Upper lobe of left lung (tissue), 4 donors: Measurements from ENCODE around the gene DYRK1A.
A peak's percentile ranks its signal among the peaks of the same experiment; 100 is the strongest.

ENCODE experiments used
- POLR2AphosphoS5 ChIP-seq, 2 donors: sonication (generic); formaldehyde crosslinking; IDR thresholded peaks; one replicate each; pipeline ENCODE4 v1.5.1; 2017; ENCODE audit warnings: antibody characterized with exemption in 2 of 2
- TF ChIP-seq, protein P1 (sequence below), 6 experiments: fragments of 450-650 bp in 4 of 6; fragments of 200-600 bp in 2 of 6; sonication (generic) in 2 of 6; IDR thresholded peaks; one replicate each; pipeline ENCODE4 v1.5.1; 2016 to 2019; ENCODE audit warnings: antibody characterized with exemption in 6 of 6

GRCh38 chr21:37496972-37497371, 130.4 kb downstream of the DYRK1A start:
- TF ChIP-seq, protein P1, sequence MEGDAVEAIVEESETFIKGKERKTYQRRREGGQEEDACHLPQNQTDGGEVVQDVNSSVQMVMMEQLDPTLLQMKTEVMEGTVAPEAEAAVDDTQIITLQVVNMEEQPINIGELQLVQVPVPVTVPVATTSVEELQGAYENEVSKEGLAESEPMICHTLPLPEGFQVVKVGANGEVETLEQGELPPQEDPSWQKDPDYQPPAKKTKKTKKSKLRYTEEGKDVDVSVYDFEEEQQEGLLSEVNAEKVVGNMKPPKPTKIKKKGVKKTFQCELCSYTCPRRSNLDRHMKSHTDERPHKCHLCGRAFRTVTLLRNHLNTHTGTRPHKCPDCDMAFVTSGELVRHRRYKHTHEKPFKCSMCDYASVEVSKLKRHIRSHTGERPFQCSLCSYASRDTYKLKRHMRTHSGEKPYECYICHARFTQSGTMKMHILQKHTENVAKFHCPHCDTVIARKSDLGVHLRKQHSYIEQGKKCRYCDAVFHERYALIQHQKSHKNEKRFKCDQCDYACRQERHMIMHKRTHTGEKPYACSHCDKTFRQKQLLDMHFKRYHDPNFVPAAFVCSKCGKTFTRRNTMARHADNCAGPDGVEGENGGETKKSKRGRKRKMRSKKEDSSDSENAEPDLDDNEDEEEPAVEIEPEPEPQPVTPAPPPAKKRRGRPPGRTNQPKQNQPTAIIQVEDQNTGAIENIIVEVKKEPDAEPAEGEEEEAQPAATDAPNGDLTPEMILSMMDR (IDR thresholded peaks at IDR 0.05) = peak in 1 of 6 experiments; percentile 6
- no peak for TF ChIP-seq POLR2AphosphoS5 (IDR thresholded peaks at IDR 0.05)
